SK-N-MC (cell line): ENCODE measurements around the gene ATCAY.
"Not testable (repeated sequence)": the region's sequence is repeated elsewhere in the genome, so short reads cannot be mapped to it uniquely, and the experiment has no call there.

Experiments
- DNase-seq: peaks from one replicate; pipeline ENCODE4 v3.0.0-alpha.2; 2011; ENCODE audit warnings: low read depth, low spot score
- H3K27ac ChIP-seq: fragments of 200-600 bp; sonication (generic); 2 replicates; pipeline ENCODE4 v1.5.1; 2016; ENCODE audit warnings: mixed run types
- H3K36me3 ChIP-seq: fragments of 200-600 bp; sonication (generic); 2 replicates; pipeline ENCODE4 v1.6.1; 2017; ENCODE audit warnings: antibody characterized with exemption, low read length, mixed read lengths; ENCODE audit not compliant: insufficient read depth
- H3K4me3 ChIP-seq: fragments of 200-600 bp; sonication (generic); 2 replicates; pipeline ENCODE4 v1.5.1; 2016
- H3K9ac ChIP-seq: fragments of 200-600 bp; sonication (generic); 2 replicates; pipeline ENCODE4 v1.8.0; 2017; ENCODE audit warnings: mixed run types, mixed read lengths; ENCODE audit not compliant: insufficient read length
- H3K9me3 ChIP-seq: fragments of 200-600 bp; sonication (generic); 2 replicates; pipeline ENCODE4 v1.6.1; 2017; ENCODE audit warnings: low read depth, mild to moderate bottlenecking, antibody characterized with exemption, low read length, moderate library complexity, mixed read lengths
- EZH2 ChIP-seq: fragments of 200-600 bp; sonication (generic); IDR thresholded peaks from one replicate; pipeline ENCODE4 v1.6.1; 2017; ENCODE audit warnings: antibody characterized with exemption
- FOXP2 ChIP-seq: optimal IDR thresholded peaks from 2 replicates; pipeline ENCODE3; 2011; ENCODE audit warnings: mild to moderate bottlenecking, moderate library complexity; ENCODE audit not compliant: insufficient read depth; ENCODE audit errors: extremely low read length, control extremely low read depth
- POLR2AphosphoS5 ChIP-seq: IDR thresholded peaks from 2 replicates; pipeline ENCODE4 v1.6.1; 2012; ENCODE audit warnings: mild to moderate bottlenecking, low read depth, low read length, borderline replicate concordance

ATCAY gene

GRCh38 chr19:3893509-3894179 is 13.2 kb downstream of the ATCAY start:
- Histone ChIP-seq H3K9ac (no peak overlapping the region), H3K36me3 (no peaks in the 10 kb centered on the region), H3K9me3 (no peaks in the 10 kb centered on the region), H3K27ac (no peak overlapping the region), H3K4me3 (no peak overlapping the region)
- TF ChIP-seq EZH2 (no peak), POLR2AphosphoS5 (no peak), FOXP2 (no peak)
- DNase-seq = no peak

- not testable (repeated sequence) for DNase-seq
Observed at GRCh38 chr19:3894959-3895358, 14.5 kb downstream of the ATCAY start.

GRCh38 chr19:3895788-3896187 is 15.3 kb downstream of the ATCAY start:
- no peaks in the 10 kb centered on the region for H3K36me3 ChIP-seq
- no peak overlapping the region for H3K4me3 ChIP-seq
- no peak overlapping the region for H3K9ac ChIP-seq
- DNase-seq = no peak
- no peak overlapping the region for H3K27ac ChIP-seq
- TF ChIP-seq POLR2AphosphoS5 (no peak), FOXP2 (no peak), EZH2 (no peak)
- no peaks in the 10 kb centered on the region for H3K9me3 ChIP-seq

More at GRCh38 chr19:3894959-3895358, 14.5 kb downstream of the ATCAY start:
- not testable (repeated sequence) for H3K4me3 ChIP-seq, H3K36me3 ChIP-seq, H3K27ac ChIP-seq, H3K9me3 ChIP-seq, H3K9ac ChIP-seq

- Histone ChIP-seq H3K9me3 (no peaks in the 10 kb centered on the region), H3K9ac (no peak overlapping the region), H3K36me3 (no peaks in the 10 kb centered on the region), H3K4me3 (no peak overlapping the region), H3K27ac (no peak overlapping the region)
- no peak for DNase-seq
- TF ChIP-seq EZH2 (no peak), FOXP2 (no peak), POLR2AphosphoS5 (no peak)
Observed at GRCh38 chr19:3897936-3898335, 17.5 kb downstream of the ATCAY start.

- no peak for DNase-seq
- no peaks in the 10 kb centered on the region for H3K36me3 ChIP-seq
- no peak overlapping the region for H3K4me3 ChIP-seq
- TF ChIP-seq EZH2 (no peak), FOXP2 (no peak)
- no peak overlapping the region for H3K27ac ChIP-seq
- no peaks in the 10 kb centered on the region for H3K9me3 ChIP-seq
- no peak overlapping the region for H3K9ac ChIP-seq
Observed at GRCh38 chr19:3898426-3898825, 17.9 kb downstream of the ATCAY start.

- TF ChIP-seq POLR2AphosphoS5 (no peak), FOXP2 (no peak), EZH2 (no peak)
- Histone ChIP-seq H3K9ac (no peak overlapping the region), H3K36me3 (no peaks in the 10 kb centered on the region), H3K27ac (no peak overlapping the region), H3K9me3 (no peaks in the 10 kb centered on the region), H3K4me3 (no peak overlapping the region)
- no peak for DNase-seq
Observed at GRCh38 chr19:3899531-3900294, 19.2 kb downstream of the ATCAY start.

GRCh38 chr19:3902317-3902973 is 22.0 kb downstream of the ATCAY start:
- Histone ChIP-seq H3K4me3 (no peak overlapping the region), H3K9ac (no peak overlapping the region), H3K36me3 (no peaks in the 10 kb centered on the region), H3K9me3 (no peaks in the 10 kb centered on the region), H3K27ac (no peak overlapping the region)
- DNase-seq = no peak
- TF ChIP-seq FOXP2 = no peak

GRCh38 chr19:3904233-3904632 is 23.7 kb downstream of the ATCAY start:
- H3K27ac ChIP-seq = no peak overlapping the region
- no peak overlapping the region for H3K4me3 ChIP-seq
- H3K36me3 ChIP-seq = no peaks in the 10 kb centered on the region
- H3K9me3 ChIP-seq = no peaks in the 10 kb centered on the region
- TF ChIP-seq POLR2AphosphoS5 (no peak), EZH2 (no peak), FOXP2 (no peak)
- no peak overlapping the region for H3K9ac ChIP-seq
- no peak for DNase-seq
